ENCODE measurements around the gene B4GALT2. TPM values are rescaled to one million over a fixed set of nuclear protein-coding genes. Genes with fewer than 3 reads are reported as not detected.

The B4GALT2 gene
- total RNA-seq, 6 donors from 2014 or later = 11.5 to 33.0 (median 18.1) TPM

DNA sequence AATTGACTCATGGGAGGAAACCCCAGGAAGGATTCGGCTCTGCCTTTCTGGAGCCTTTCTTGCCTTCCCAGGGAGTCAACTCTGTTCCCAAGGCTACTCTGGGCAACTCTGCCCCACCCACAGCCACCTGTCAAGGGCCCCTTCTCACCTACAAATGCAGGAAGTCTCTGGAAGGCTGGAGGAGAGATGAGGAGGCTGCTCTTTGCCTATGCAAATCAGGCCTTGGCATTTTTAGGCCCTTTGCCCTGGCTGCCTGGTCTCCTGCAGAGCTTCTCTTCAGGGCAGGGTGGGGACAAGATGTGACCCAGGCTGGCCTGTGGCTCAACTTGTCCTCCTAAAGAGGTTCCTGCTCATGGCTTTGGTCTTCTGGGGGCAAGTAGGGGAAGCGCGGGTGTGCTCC, 46.8 kb downstream of the B4GALT2 start:
- peak in 1 of 2 donors; percentile 42 for ATAC-seq (ENCODE audit: low FRiP score in 2 of 2)
- 66 to 67% methylated on average over 3 of the region's 3 CpGs for WGBS, 2 donors
- Histone ChIP-seq H3K27ac (peak overlapping the region in 1 of 4 donors; percentile 14), H3K9me3 (no peaks in the 10 kb centered on the region), H3K36me3 (peaks cover 0 to 6% (median 3%) of the 10 kb centered on the region in 4 donors), H3K4me1 (peaks cover 9 to 26% (median 16%) of the 10 kb centered on the region in 4 donors), H3K27me3 (no peaks in the 10 kb centered on the region), H3K4me3 (no peak overlapping the region)
- TF ChIP-seq EP300 (IDR thresholded peaks at IDR 0.05) (no peak), POLR2A (IDR thresholded peaks at IDR 0.05) (no peak), POLR2AphosphoS5 (IDR thresholded peaks at IDR 0.05) (no peak)
- TF ChIP-seq, protein P1, sequence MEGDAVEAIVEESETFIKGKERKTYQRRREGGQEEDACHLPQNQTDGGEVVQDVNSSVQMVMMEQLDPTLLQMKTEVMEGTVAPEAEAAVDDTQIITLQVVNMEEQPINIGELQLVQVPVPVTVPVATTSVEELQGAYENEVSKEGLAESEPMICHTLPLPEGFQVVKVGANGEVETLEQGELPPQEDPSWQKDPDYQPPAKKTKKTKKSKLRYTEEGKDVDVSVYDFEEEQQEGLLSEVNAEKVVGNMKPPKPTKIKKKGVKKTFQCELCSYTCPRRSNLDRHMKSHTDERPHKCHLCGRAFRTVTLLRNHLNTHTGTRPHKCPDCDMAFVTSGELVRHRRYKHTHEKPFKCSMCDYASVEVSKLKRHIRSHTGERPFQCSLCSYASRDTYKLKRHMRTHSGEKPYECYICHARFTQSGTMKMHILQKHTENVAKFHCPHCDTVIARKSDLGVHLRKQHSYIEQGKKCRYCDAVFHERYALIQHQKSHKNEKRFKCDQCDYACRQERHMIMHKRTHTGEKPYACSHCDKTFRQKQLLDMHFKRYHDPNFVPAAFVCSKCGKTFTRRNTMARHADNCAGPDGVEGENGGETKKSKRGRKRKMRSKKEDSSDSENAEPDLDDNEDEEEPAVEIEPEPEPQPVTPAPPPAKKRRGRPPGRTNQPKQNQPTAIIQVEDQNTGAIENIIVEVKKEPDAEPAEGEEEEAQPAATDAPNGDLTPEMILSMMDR (IDR thresholded peaks at IDR 0.05) = no peak
- DNase-seq = peak in 1 of 2 donors; percentile 85

DNA sequence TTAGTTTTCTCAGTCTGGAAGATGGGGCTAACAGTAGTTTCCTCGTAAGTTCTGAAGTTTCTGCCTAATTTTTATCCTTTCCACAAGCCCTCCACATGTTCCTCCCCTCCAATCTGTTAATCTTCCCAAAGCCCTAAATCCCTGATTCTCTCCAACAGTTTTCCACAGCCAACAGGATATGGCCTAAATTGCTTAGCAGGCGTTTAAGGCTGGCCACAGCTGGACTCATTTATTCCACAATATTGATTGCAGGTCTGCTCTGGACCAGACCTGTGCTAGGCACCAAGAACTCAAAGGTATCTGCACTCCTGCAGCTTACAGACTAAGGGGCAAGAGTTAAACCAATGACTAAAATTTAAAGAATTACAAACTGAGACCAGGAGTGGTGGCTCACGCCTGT, 48.3 kb downstream of the B4GALT2 start:
- DNase-seq (no peak), ATAC-seq (ENCODE audit: low FRiP score in 2 of 2) (no peak)
- no peak for TF ChIP-seq POLR2AphosphoS5 (IDR thresholded peaks at IDR 0.05)
- 91 to 94% methylated on average over 3 of the region's 3 CpGs for WGBS, 2 donors
- H3K36me3 ChIP-seq = peaks cover 0 to 5% (median 0%) of the 10 kb centered on the region in 4 donors
- no peaks in the 10 kb centered on the region for H3K27me3 ChIP-seq
- no peak overlapping the region for H3K4me3 ChIP-seq
- no peak overlapping the region for H3K27ac ChIP-seq
- no peaks in the 10 kb centered on the region for H3K9me3 ChIP-seq
- H3K4me1 ChIP-seq = peaks cover 12 to 39% (median 31%) of the 10 kb centered on the region in 4 donors

DNA sequence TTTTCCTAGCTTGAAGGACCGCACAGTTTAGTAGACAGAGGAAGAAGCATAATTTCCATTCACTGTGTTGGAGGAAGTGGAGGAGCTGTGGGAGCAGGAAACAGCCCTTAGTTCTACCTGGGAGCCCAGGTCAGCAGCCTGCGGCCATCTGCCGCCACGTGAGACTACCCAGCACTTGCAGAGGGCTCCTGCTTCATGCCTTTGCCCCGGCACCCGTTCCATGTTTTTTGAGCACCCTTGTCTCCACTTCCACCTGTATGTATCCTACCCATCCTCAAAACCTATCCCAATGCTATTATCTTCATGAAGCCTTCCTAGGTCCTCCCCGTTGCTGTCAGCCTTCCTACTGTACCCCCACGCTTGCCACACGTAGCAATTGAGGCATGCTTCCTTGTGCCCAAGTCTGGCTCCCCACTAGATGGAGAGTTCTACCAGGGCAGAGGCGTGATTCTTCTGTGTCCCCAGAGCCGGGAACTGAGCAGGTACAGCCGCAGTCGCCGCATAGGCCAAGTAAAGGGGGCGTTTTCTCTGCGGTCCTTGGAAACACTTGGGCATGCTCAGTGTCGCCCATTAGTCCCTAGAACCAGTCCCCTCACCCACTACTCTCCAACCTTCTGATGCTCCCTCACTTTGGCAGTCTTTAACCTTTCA, 50.4 kb downstream of the B4GALT2 start:
- H3K9me3 ChIP-seq = no peaks in the 10 kb centered on the region
- no peaks in the 10 kb centered on the region for H3K36me3 ChIP-seq
- H3K27ac ChIP-seq = peak overlapping the region; percentile 77 to 92 (median 85)
- peaks cover 12 to 43% (median 33%) of the 10 kb centered on the region in 4 donors for H3K4me1 ChIP-seq
- no peaks in the 10 kb centered on the region for H3K27me3 ChIP-seq
- ATAC-seq (ENCODE audit: low FRiP score in 2 of 2) = peak; percentile 1 to 3
- no peak for TF ChIP-seq POLR2AphosphoS5 (IDR thresholded peaks at IDR 0.05)
- TF ChIP-seq, protein P1 (IDR thresholded peaks at IDR 0.05) = no peak
- TF ChIP-seq POLR2A (IDR thresholded peaks at IDR 0.05) = no peak
- TF ChIP-seq EP300 (IDR thresholded peaks at IDR 0.05) = no peak
- DNase-seq = no peak
- peak overlapping the region; percentile 84 to 97 (median 89) for H3K4me3 ChIP-seq
- WGBS, 2 donors = 31 to 32% methylated on average over 17 of the region's 17 CpGs

DNA sequence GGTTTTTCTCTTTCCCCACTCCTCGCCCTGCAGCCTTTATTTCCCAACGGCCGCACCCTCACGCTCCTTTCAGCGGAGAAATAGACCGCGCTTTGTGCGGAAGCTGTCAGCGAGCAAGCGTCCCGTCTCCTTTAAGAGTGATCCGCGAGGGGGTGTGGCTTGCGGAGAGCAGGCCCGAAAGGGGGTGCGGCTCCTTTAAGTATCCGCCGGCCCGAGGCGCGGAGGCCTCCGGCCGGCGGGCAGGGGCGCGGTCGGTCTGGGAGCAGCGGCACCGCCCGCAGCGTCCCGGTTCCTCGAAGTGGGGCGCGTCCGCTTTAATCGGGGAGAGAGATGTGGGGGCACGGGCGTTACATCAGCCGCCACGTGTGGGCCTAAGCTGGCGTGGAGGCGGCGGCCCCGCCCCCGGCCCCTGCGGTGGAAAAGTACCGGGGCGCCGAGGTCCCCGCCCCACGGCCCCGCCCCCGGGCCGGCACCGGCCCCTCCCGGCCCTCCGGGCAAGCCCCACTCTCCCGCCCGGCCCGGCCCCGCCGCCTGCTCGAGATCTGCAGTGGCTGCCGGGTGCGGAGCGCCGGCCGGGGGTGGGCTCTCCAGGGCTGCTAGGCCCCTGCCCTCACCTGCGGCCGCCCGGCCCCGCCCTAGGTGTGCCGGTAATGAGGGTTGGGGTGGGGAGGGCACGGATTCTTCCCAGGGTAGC, 51.0 kb downstream of the B4GALT2 start:
- peak overlapping the region; percentile 77 to 92 (median 85) for H3K27ac ChIP-seq

More for the DNA sequence above, 51.0 kb downstream of the B4GALT2 start:
- DNase-seq = peak; percentile 94 to 98
- peak; percentile 85 to 94 for ATAC-seq (ENCODE audit: low FRiP score in 2 of 2)
- Histone ChIP-seq H3K9me3 (no peaks in the 10 kb centered on the region), H3K4me3 (peak overlapping the region; percentile 84 to 97 (median 89)), H3K36me3 (no peaks in the 10 kb centered on the region), H3K27me3 (no peaks in the 10 kb centered on the region), H3K4me1 (peaks cover 12 to 40% (median 33%) of the 10 kb centered on the region in 4 donors)
- 0% methylated on average over 12 to 17 of the region's 75 CpGs for WGBS, 2 donors
- TF ChIP-seq EP300 (IDR thresholded peaks at IDR 0.05) (peak in 1 of 4 donors; percentile 33), POLR2A (IDR thresholded peaks at IDR 0.05) (peak in 2 of 4 donors; percentile 34 to 59), POLR2AphosphoS5 (IDR thresholded peaks at IDR 0.05) (peak in 1 of 2 donors; percentile 51)
- TF ChIP-seq, protein P1 (IDR thresholded peaks at IDR 0.05) = peak in 1 of 6 experiments; percentile 25

Measured in upper lobe of left lung (tissue), 6 donors.